SH-SY5Y (cell line): ENCODE measurements around the gene CYFIP2.

Source experiments
- GATA2 ChIP-seq: IDR thresholded peaks from 2 replicates; pipeline ENCODE4 v1.6.1; 2011; ENCODE audit warnings: mild to moderate bottlenecking, low read depth, low read length
- GATA3 ChIP-seq: IDR thresholded peaks from 2 replicates; pipeline ENCODE4 v1.6.1; 2011; ENCODE audit warnings: low read depth, mild to moderate bottlenecking, low read length, moderate library complexity

Gene CYFIP2

GRCh38 chr5:157342822-157343402, 77.0 kb downstream of the CYFIP2 start:
- TF ChIP-seq GATA3 (no peak), GATA2 (no peak)

GRCh38 chr5:157343842-157344790, 78.2 kb downstream of the CYFIP2 start:
- no peak for TF ChIP-seq GATA3
- TF ChIP-seq GATA2, result peak; percentile 45; the same call in 1 of the 2 replicates

- TF ChIP-seq GATA3 (no peak), GATA2 (no peak)
Observed at GRCh38 chr5:157345067-157345466, 79.1 kb downstream of the CYFIP2 start.

- TF ChIP-seq GATA3 (no peak), GATA2 (no peak)
Observed at GRCh38 chr5:157345485-157345884, 79.6 kb downstream of the CYFIP2 start.

GRCh38 chr5:157347301-157348048, 81.6 kb downstream of the CYFIP2 start:
- TF ChIP-seq GATA3, result no peak
- no peak for TF ChIP-seq GATA2

- TF ChIP-seq GATA2, result no peak
- no peak for TF ChIP-seq GATA3
Observed at GRCh38 chr5:157348049-157348400, 82.1 kb downstream of the CYFIP2 start.

- TF ChIP-seq GATA2 (no peak), GATA3 (no peak)
Observed at GRCh38 chr5:157350939-157351801, 85.2 kb downstream of the CYFIP2 start.

GRCh38 chr5:157351802-157352092, 85.8 kb downstream of the CYFIP2 start:
- TF ChIP-seq GATA3 (no peak), GATA2 (no peak)

- TF ChIP-seq GATA2, result no peak
- TF ChIP-seq GATA3, result no peak
Observed at GRCh38 chr5:157352756-157353340, 86.9 kb downstream of the CYFIP2 start.

- TF ChIP-seq GATA3 (no peak), GATA2 (no peak)
Observed at GRCh38 chr5:157354800-157355199, 88.9 kb downstream of the CYFIP2 start.

GRCh38 chr5:157356576-157356975, 90.7 kb downstream of the CYFIP2 start:
- TF ChIP-seq GATA3, result no peak
- TF ChIP-seq GATA2, result no peak

- no peak for TF ChIP-seq GATA3
- no peak for TF ChIP-seq GATA2
Observed at GRCh38 chr5:157357823-157358222, 91.9 kb downstream of the CYFIP2 start.

- TF ChIP-seq GATA3 (no peak), GATA2 (no peak)
Observed at GRCh38 chr5:157358871-157359270, 92.9 kb downstream of the CYFIP2 start.
